Measurements from ENCODE around the gene HHIPL1.

The HHIPL1 gene

GRCh38 chr14:99662846-99663245, 17.9 kb downstream of the HHIPL1 start:
- DNase-seq = no peak

- no peak for DNase-seq
Observed at GRCh38 chr14:99663386-99664057, 18.6 kb downstream of the HHIPL1 start.

GRCh38 chr14:99664058-99664936, 19.4 kb downstream of the HHIPL1 start:
- DNase-seq = no peak

GRCh38 chr14:99664937-99665273, 20.0 kb downstream of the HHIPL1 start:
- DNase-seq = no peak

- DNase-seq = no peak
Observed at GRCh38 chr14:99666533-99666932, 21.6 kb downstream of the HHIPL1 start.

GRCh38 chr14:99667045-99667444, 22.1 kb downstream of the HHIPL1 start:
- DNase-seq = no peak

GRCh38 chr14:99667821-99668220, 22.9 kb downstream of the HHIPL1 start:
- DNase-seq = no peak

- DNase-seq = no peak
Observed at GRCh38 chr14:99668307-99669295, 23.7 kb downstream of the HHIPL1 start.

GRCh38 chr14:99670361-99671234, 25.7 kb downstream of the HHIPL1 start:
- no peak for DNase-seq

GRCh38 chr14:99671235-99672224, 26.6 kb downstream of the HHIPL1 start:
- DNase-seq = no peak

- no peak for DNase-seq
Observed at GRCh38 chr14:99672506-99673304, 27.8 kb downstream of the HHIPL1 start.

GRCh38 chr14:99673305-99674063, 28.6 kb downstream of the HHIPL1 start:
- DNase-seq = no peak

GRCh38 chr14:99674064-99674650, 29.2 kb downstream of the HHIPL1 start:
- DNase-seq = no peak

GRCh38 chr14:99674776-99675381, 29.9 kb downstream of the HHIPL1 start:
- DNase-seq = no peak

- DNase-seq = no peak
Observed at GRCh38 chr14:99675382-99675835, 30.5 kb downstream of the HHIPL1 start.

- DNase-seq = no peak
Observed at GRCh38 chr14:99675951-99676350, 31.0 kb downstream of the HHIPL1 start.

GRCh38 chr14:99676657-99677056, 31.7 kb downstream of the HHIPL1 start:
- DNase-seq = no peak

All from activated CD8-positive, alpha-beta memory T cell treated with anti-CD3 and anti-CD28 coated beads, Interleukin-2, amount 50 U/mL, for 4 hours (primary cell).